ENCODE results near the gene PRPF8. TPM values are rescaled to one million over a fixed set of nuclear protein-coding genes. Genes with fewer than 3 reads are reported as not detected.

Gene PRPF8
- total RNA-seq, 1 experiment from 2014 or later, result 439 TPM

DNA sequence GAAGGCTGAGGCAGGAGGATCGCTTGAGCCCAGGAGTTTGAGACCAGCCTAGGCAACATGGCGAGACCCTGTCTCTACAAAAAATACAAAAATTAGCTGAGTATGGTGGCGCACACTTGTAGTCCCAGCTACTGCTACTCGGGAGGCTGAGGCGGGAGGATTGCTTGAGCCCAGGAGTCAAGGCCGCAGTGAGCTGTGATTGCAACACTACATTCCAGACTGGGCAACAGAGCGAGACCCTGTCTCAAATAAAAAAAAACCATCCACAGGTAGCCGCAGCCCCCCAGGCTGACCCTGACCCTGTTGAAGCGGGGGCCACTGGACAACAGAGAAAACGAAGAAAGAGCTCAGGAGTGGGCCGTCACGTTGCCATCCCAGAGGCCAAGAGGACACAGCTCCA lies 60.0 kb downstream of the PRPF8 start:
- Histone ChIP-seq H3K27ac (ENCODE audit: low read depth, low read length, poor library complexity, severe bottlenecking) (no peak overlapping the region), H3K9me3 (ENCODE audit: low read depth, low read length, poor library complexity, severe bottlenecking) (no peaks in the 10 kb centered on the region), H3K27me3 (replicated peaks; ENCODE audit: insufficient read depth, low read depth, low read length, poor library complexity) (peaks cover 29% of the 10 kb centered on the region), H3K36me3 (ENCODE audit: insufficient read depth, low read length, poor library complexity, severe bottlenecking) (no peaks in the 10 kb centered on the region), H3K4me1 (ENCODE audit: insufficient read depth, low read length, poor library complexity, severe bottlenecking) (peaks cover 9% of the 10 kb centered on the region), H3K4me3 (ENCODE audit: low read depth, low read length, poor library complexity, severe bottlenecking) (no peak overlapping the region)
- ChIA-PET CTCF (no interaction called here), POLR2A (ENCODE audit: low non-redundant PET) (no interaction called here)
- no TSS peak for BruUV-seq (replicated peaks)
- DNase-seq (ENCODE audit: low spot score), result no peak
- no peak for TF ChIP-seq EZH2 (IDR thresholded peaks at IDR 0.05; ENCODE audit: borderline replicate concordance, low read depth, low read length, poor library complexity, severe bottlenecking)
- TF ChIP-seq, protein P1, sequence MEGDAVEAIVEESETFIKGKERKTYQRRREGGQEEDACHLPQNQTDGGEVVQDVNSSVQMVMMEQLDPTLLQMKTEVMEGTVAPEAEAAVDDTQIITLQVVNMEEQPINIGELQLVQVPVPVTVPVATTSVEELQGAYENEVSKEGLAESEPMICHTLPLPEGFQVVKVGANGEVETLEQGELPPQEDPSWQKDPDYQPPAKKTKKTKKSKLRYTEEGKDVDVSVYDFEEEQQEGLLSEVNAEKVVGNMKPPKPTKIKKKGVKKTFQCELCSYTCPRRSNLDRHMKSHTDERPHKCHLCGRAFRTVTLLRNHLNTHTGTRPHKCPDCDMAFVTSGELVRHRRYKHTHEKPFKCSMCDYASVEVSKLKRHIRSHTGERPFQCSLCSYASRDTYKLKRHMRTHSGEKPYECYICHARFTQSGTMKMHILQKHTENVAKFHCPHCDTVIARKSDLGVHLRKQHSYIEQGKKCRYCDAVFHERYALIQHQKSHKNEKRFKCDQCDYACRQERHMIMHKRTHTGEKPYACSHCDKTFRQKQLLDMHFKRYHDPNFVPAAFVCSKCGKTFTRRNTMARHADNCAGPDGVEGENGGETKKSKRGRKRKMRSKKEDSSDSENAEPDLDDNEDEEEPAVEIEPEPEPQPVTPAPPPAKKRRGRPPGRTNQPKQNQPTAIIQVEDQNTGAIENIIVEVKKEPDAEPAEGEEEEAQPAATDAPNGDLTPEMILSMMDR (conservative IDR thresholded peaks at IDR 0.05; ENCODE audit: low read depth, low read length), result no peak
- intact Hi-C loops (cut with micrococcal nuclease; ENCODE audit: unreplicated experiment), result no loop called here

DNA sequence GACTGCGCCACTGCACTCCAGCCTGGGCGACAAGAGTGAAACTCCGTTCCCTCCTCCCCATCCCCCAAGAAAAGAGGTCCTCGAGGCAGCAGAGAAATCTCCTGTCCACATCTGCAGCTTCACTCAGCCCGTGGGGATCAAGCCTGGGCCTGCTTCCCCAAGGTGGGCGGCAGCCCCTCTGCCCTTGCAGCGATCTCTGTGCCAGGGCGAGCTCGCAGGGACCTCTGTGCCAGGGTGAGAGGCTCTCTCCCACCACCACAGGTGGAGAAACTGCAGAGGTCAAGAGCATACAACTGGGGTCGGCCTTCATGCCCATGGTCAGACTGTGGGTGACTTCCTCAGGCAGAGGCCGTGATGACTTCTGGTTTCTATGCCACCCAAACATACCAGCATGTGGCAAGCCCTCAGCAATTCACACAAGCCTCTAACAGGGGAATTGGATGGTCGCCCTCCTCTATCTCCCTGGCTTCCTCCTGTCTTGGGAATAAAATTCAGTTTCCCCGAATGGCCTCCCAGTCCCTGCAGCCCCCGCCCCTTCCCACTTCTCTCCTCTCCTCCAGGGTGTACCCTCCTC lies 61.5 kb downstream of the PRPF8 start:
- BruUV-seq (replicated peaks), result no TSS peak
- CTCF ChIA-PET, result no interaction called here
- intact Hi-C loops (cut with micrococcal nuclease; ENCODE audit: unreplicated experiment), result no loop called here

DNA sequence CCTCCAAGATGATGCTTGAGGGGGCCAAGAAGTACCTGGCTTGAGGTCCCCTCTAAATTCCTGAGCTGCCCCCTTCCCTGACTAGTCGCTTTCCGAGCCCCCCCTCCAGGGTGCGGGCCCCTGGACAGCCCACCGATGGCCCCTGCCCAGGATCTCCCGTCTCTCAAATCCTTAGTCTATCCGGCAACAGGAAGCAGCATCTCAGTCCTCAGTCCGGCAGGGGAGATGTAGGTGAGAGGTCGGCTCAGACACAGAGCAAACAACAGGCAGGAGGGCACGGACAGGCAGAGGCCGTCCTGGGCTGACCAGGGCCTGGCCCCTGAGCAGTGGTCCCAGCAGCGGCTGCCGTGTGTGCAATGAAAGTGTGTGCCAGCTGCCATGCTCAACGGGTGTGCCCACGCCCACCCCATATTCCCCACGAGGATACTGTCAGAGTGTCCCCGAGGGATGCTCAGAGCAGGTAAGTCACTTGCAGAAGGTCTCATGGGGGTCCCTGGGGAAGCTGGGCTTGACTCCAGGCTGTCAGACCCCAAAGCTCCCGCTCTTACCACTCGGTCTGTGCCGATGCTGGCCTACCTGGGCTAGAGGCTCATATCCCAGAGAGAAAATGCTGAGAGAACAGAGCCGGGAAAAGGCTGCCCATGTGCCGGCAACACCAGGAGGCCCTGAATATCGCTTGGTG lies 63.3 kb downstream of the PRPF8 start:
- TF ChIP-seq EZH2 (IDR thresholded peaks at IDR 0.05; ENCODE audit: borderline replicate concordance, low read depth, low read length, poor library complexity, severe bottlenecking), result no peak
- TF ChIP-seq, protein P1 (conservative IDR thresholded peaks at IDR 0.05; ENCODE audit: low read depth, low read length), result no peak
- no peak for DNase-seq (ENCODE audit: low spot score)
- Histone ChIP-seq H3K27ac (ENCODE audit: low read depth, low read length, poor library complexity, severe bottlenecking) (no peak overlapping the region), H3K9me3 (ENCODE audit: low read depth, low read length, poor library complexity, severe bottlenecking) (no peaks in the 10 kb centered on the region), H3K4me1 (ENCODE audit: insufficient read depth, low read length, poor library complexity, severe bottlenecking) (peaks cover 6% of the 10 kb centered on the region), H3K36me3 (ENCODE audit: insufficient read depth, low read length, poor library complexity, severe bottlenecking) (no peaks in the 10 kb centered on the region), H3K4me3 (ENCODE audit: low read depth, low read length, poor library complexity, severe bottlenecking) (no peak overlapping the region), H3K27me3 (replicated peaks; ENCODE audit: insufficient read depth, low read depth, low read length, poor library complexity) (peaks cover 7% of the 10 kb centered on the region)
- intact Hi-C loops (cut with micrococcal nuclease; ENCODE audit: unreplicated experiment), result no loop called here
- ChIA-PET POLR2A (ENCODE audit: low non-redundant PET) (no interaction called here), CTCF (interaction anchor here (0.8 kb wide), 1 partner anchor 27 kb away, joined by 6 read pairs; no protein-coding TSS in a partner anchor)
- BruUV-seq (replicated peaks), result no TSS peak

More for the DNA sequence above, 61.5 kb downstream of the PRPF8 start:
- Histone ChIP-seq H3K9me3 (ENCODE audit: low read depth, low read length, poor library complexity, severe bottlenecking) (no peaks in the 10 kb centered on the region), H3K36me3 (ENCODE audit: insufficient read depth, low read length, poor library complexity, severe bottlenecking) (no peaks in the 10 kb centered on the region), H3K27ac (ENCODE audit: low read depth, low read length, poor library complexity, severe bottlenecking) (no peak overlapping the region), H3K4me3 (ENCODE audit: low read depth, low read length, poor library complexity, severe bottlenecking) (no peak overlapping the region), H3K27me3 (replicated peaks; ENCODE audit: insufficient read depth, low read depth, low read length, poor library complexity) (peaks cover 24% of the 10 kb centered on the region), H3K4me1 (ENCODE audit: insufficient read depth, low read length, poor library complexity, severe bottlenecking) (peaks cover 3% of the 10 kb centered on the region)
- DNase-seq (ENCODE audit: low spot score), result no peak
- no peak for TF ChIP-seq EZH2 (IDR thresholded peaks at IDR 0.05; ENCODE audit: borderline replicate concordance, low read depth, low read length, poor library complexity, severe bottlenecking)
- TF ChIP-seq, protein P1 (conservative IDR thresholded peaks at IDR 0.05; ENCODE audit: low read depth, low read length), result no peak
- POLR2A ChIA-PET (ENCODE audit: low non-redundant PET), result no interaction called here
